GM19463 (cell line): ENCODE data around the gene MAPK8IP3.

ENCODE experiments used
- ATAC-seq: cut with Tn5 transposase; IDR thresholded peaks from one replicate; pipeline ENCODE4 v1.9.1; 2021; ENCODE audit warnings: mild to moderate bottlenecking, moderate library complexity; ENCODE audit not compliant: unreplicated experiment

MAPK8IP3 gene, protein sequence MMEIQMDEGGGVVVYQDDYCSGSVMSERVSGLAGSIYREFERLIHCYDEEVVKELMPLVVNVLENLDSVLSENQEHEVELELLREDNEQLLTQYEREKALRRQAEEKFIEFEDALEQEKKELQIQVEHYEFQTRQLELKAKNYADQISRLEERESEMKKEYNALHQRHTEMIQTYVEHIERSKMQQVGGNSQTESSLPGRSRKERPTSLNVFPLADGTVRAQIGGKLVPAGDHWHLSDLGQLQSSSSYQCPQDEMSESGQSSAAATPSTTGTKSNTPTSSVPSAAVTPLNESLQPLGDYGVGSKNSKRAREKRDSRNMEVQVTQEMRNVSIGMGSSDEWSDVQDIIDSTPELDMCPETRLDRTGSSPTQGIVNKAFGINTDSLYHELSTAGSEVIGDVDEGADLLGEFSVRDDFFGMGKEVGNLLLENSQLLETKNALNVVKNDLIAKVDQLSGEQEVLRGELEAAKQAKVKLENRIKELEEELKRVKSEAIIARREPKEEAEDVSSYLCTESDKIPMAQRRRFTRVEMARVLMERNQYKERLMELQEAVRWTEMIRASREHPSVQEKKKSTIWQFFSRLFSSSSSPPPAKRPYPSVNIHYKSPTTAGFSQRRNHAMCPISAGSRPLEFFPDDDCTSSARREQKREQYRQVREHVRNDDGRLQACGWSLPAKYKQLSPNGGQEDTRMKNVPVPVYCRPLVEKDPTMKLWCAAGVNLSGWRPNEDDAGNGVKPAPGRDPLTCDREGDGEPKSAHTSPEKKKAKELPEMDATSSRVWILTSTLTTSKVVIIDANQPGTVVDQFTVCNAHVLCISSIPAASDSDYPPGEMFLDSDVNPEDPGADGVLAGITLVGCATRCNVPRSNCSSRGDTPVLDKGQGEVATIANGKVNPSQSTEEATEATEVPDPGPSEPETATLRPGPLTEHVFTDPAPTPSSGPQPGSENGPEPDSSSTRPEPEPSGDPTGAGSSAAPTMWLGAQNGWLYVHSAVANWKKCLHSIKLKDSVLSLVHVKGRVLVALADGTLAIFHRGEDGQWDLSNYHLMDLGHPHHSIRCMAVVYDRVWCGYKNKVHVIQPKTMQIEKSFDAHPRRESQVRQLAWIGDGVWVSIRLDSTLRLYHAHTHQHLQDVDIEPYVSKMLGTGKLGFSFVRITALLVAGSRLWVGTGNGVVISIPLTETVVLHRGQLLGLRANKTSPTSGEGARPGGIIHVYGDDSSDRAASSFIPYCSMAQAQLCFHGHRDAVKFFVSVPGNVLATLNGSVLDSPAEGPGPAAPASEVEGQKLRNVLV (N-terminal part only)

DNA sequence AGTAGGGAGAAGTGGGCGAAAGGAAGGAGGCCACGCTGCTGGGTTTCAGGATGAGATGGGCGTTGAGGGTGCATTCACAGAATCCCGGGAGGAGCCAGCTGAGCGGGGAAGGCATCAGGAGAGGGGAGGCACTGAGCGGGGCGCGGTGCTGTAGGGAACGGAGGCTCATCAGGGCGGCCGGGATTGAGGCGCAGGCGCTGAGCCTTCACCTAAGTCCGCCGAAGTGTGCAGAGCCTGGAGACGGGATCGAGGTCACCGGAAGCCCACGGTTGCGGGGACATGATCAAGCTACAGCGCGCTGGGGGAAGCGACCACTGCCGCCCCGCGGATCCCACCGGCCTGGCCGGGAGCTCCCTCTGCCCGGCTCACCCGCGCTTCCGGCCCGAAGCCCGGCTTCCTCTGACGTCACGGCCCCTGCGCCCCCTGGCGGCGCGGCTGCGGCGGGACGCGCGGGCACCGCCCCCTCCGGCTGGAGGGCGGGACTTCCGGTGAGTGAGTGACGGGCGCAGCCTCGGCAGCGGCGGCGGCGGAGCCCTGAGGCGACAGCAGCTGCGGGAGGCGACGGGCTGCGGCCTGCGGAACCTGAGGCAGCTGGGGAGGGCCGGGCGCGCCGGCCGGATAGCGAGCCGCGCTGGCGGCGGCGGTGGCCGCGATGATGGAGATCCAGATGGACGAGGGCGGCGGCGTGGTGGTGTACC is at the start of gene MAPK8IP3:
Gene MAPK8IP3, plus strand, starts transcription at position 508 of the 698 bp plus-strand sequence. Its CDS starts 145 bp downstream, at position 653.
- ATAC-seq, result peak; percentile 88

DNA sequence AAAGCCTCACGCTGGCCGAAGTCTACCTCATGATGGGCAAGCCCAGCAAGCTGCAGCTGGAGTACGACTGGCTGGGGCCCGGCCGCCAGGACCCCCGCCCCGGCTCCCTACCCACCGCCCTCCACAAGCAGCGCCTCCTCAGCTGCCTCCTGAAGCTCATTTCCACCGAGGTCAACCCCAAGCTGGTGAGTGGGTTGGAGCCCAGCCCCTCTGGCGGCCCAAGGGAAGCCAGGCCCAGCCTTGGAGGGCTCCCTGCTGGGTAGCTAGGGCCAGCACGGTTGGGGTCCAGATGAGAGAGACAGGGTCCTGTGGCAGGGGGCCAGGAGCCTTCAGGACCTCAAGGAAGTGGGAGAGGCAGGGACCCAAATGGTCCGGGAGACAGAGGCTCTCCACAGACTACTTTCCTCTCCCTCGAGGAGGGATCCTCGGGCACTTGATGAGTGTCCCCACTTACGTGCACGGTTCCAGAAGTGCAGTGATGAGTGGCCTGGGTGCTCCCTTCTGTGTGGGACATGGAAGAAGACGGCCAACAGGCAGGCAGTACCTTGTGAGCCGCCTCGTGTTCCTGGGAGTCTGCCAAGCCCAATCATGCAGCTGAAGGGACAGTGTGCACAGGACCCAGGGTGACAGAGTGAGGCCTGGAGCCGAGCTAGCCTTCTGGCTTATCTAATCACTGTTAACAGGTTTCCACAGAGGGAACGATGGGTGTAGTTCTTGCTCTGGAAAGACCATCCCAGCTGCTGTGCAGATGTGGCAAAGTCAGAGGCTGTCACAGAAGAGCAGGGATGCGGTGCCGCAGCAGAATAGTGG is 49.0 kb upstream of the MAPK8IP3 start:
- no peak for ATAC-seq

GRCh38 chr16:1657841-1658240 is 48.2 kb upstream of the MAPK8IP3 start:
- ATAC-seq, result no peak

DNA sequence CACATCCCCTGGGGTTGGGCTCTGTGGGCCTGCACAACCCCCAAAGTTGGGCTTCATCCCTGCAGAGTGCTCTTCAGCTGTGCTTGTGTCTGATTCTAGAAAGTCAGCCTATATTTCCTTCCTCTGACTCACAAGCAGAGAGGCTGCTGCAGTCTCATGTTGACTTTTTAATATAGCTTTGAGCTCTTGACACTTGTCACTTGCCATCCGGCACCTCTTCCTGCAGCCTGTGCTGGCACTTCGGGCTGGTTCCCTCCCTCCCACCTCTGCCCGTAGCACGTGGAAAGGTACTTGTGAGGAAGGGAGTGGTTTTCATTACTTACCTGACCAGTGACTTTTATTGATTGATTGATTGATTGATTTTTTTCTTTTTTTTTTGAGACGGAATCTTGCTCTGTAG is 47.0 kb upstream of the MAPK8IP3 start:
- no peak for ATAC-seq

DNA sequence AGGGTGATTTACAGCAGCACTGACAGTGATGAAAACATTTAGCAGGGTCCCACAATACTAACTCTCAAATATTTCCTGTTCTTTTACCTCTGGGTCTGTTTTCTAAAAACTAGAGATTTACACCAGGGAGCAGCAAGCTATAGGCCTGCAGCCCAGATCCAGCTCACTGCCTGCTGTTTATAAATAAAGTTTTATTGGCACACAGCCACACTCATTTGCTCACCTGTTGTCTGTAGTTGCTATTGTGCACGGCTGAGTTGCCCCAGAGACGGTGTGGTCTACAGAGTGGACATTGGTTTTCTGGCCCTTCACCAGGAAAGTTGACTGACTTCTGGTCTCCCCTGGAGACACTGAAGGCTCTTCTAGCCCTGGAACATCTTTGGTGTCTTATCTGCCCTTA is 44.2 kb upstream of the MAPK8IP3 start:
- no peak for ATAC-seq

- ATAC-seq, result no peak
Measured at GRCh38 chr16:1662543-1662942, 43.5 kb upstream of the MAPK8IP3 start.

DNA sequence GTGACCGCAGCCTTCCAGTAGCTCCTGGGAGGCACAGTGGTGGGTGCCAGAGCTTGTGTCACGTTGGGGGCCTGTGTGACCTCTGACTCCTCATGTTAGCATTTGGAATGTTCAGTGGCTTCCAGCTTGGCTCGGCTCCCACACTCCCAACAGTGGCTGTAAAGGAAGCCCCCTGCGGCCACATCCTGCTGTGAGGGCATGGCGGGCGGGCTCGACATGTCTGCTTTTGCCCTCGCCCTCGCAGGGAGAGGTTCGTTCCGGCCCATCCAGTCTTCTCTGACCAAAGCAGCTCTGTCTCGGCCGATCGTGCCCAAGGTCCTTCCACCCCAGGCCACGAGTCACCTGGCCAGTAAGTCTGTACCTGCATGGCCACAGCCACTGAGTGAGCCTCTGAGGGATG is 40.2 kb upstream of the MAPK8IP3 start:
- no peak for ATAC-seq

GRCh38 chr16:1666316-1666715 is 39.7 kb upstream of the MAPK8IP3 start:
- ATAC-seq, result no peak

GRCh38 chr16:1667271-1667670 is 38.7 kb upstream of the MAPK8IP3 start:
- no peak for ATAC-seq

DNA sequence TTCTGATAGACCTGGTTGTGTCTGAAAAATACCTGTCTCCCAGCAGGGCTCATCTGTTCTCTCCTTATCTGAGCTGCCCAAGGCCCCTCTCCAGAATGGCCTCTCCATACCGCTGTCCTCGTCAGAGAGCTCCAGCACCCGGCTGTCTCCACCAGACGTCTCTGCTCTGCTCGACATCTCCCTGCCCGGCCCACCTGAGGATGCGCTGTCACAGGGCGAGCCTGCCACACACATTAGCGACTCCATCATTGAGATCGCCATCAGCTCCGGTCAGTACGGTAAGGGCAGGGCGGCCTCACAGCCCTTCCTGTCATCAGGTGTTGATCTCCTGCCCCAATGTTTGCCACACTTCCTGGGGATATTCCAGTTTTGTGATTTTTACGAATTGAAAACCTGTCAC is 38.1 kb upstream of the MAPK8IP3 start:
- no peak for ATAC-seq

DNA sequence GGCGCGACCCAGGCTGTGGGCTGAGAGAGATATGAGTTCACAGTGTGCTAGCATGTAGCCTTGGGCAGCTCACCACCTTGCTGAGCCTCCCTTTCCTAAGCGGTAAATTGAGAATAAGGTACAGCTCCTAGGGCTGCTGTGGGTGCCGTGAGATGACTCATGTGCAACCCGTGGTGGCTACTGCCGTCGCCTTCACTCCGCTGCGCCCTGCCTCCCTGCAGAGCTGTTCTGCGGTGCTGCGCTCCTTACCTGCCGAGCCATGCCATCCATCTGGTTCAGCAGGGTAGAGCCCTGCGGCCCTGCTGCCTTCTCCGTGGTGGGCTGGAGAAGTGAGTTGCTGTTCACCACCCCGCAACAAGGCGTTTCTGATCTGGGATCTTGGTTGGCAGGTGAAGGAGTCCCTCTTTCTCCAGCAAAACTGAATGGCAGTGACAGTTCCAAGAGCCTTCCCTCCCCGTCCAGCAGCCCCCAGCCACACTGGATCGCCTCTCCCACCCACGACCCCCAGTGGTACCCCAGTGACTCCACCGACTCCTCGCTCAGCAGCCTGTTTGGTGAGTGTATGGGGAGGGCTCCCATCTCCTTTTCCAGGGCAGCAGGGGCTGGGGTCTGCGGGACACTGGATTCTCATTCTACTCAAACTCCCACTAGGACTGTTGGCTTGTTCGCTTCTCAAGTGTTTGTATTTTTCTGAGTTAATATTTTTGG is 37.2 kb upstream of the MAPK8IP3 start:
- no peak for ATAC-seq

DNA sequence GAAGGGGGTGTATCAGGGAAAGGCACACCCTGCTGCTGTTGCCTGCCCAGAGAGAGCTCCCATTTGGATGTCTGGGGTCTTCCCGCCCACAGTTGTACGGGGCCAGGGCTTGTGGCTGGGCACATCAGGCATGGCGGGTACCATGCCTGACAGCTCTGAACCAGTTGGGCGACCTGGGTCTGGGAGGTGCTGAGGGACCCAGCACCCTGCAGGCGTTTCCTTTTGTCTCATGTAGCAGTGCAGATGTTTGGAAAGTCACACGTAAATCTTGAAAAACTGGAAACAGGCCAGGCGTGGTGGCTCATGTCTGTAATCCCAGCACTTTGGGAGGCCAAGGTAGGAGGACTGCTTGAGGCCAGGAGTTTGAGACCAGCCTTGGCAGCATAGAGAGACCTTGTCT is 36.3 kb upstream of the MAPK8IP3 start:
- ATAC-seq, result no peak

GRCh38 chr16:1670371-1670770 is 35.6 kb upstream of the MAPK8IP3 start:
- ATAC-seq, result no peak

DNA sequence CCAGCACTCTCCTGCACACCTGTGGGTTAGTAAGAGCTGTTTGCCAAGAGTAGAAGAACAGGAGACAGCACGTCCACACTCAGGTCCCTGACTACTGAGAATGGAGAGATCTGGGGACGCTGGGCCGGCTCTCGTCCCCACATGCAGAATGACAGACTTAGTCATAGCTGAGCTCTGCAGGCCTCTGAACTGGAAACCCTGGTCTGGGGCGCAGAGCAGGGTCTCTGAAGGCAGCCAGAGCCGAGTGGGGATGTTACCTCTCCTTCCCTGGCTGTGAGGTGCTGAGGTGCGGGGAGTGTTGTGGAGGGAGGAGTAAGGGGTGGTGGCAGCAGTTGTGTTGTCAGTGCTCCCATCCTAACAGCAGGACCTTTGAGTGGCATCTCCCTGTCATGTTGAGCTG is 35.1 kb upstream of the MAPK8IP3 start:
- no peak for ATAC-seq

DNA sequence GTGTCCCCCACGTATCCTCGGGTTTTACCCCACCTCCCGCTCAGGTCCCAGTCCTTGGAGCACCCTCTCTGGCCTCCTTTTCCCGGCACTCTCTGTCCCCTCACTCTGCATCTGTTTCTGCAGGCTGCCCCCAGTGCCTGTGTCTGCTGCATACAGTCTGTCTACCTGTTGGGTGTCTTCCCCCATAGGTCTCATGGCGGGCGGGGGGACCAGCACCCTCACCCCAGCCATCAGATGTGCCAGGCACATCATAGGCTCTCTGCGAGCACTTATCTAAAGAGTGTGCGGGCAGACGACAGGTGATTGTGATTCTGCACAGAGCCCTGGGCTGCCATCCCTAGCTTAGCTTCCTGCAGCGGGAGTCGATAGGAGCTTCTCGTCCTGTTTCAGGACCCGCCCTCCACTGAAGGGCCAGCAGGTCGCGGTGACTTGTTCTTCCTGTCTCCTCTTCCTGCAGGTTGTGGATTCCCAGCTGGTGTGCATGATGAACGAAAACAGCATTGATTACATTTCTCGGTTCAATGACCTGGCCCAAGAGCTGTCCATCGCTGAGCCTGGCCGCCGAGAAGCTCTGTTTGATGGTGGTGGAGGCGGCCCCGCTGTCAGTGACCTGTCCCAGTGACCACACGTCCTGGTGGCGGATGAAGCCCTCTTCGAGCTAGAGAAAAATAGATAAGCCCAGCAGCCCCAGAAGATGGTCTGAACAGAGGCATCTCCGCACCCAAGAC is 32.4 kb upstream of the MAPK8IP3 start:
- ATAC-seq, result no peak

GRCh38 chr16:1674306-1674705 is 31.7 kb upstream of the MAPK8IP3 start:
- ATAC-seq, result no peak

GRCh38 chr16:1674751-1675664 is 31.0 kb upstream of the MAPK8IP3 start:
- ATAC-seq, result no peak
